ENCODE data around the gene CAMK1D.
A peak's percentile ranks its signal among the peaks of the same experiment; 100 is the strongest.
"Not testable (repeated sequence)": the region's sequence is repeated elsewhere in the genome, so short reads cannot be mapped to it uniquely, and the experiment has no call there.

The CAMK1D gene

DNA sequence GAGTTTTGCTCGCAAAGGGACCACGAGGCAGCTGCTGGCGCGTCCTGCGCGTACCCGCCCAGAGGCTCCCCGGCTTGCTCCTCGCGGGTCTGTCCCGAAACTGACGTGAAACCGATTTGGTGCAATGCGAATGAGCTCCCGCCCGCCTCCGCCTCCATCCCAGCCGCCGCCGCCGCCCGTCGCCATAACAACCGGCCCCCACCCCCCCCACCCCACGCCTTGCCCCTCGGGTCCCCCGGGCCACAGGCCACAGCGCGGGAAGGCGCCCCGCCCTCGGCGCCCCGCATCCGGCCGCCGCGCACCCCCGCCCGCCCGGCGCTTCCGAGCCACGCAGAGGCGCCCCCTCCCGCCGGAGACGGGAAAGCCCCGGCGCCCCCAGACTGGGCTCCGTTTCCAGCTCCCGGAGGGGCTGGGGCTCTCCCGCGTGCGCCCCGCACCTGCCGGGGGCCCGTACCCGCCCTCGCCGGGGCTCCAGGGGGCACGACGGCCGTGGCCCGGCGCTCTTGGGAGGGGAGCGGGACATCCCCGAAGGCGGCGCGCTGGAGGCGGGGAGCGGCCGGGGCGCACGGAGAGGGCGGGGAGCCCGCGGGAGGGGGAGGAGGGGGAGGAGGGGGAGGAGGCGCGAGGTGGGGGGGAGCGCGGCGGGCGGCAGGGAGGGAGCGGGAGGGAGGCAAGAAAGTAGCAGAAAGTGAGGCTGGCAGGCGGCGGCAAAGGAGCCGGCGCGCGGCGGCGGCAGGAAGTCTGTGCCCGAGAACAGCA lies at the start of gene CAMK1D:
CAMK1D (plus strand) TSS at position 678 of the 759 bp plus-strand sequence.
- DNase-seq: peak; percentile 80

DNA sequence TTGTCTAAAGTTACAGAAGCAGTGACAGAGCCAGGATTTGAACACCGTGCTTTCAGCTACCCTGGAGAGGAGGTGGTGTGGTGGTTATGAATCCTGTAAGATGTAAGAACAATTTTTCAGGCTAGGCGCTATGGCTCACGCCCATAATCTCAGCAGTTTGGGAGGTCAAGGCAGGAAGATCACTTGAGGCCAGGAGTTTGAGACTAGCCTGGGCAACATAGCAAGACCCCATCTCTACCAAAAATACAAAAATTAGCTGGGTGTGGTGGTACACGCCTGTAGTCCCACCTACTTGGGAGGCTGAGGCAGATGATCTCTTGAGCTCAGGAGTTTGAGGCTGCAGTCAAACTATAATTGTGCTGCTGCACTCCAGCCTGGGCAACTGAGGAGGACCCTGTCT lies 48.3 kb upstream of the CAMK1D start:
- not testable (repeated sequence) for DNase-seq

DNA sequence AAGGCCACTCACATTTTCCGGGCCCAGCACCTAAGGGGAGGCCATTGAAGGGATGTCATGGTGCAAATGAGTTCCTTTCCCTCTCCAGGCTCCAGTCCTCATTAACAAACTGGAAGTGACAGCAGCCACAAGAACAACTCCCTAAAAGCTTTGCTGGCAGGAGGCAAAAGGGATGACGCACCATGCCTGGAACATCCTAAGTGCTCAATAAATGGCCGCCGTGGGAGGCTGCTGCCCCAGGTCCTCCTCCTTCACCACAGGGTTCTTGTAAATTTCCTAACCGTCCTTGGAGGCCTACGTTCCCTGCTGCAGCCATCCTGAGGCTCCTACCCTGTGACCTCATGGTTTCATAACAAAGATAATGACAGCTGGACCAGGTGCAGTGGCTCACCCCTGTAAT lies 41.3 kb upstream of the CAMK1D start:
- no peak for DNase-seq

DNA sequence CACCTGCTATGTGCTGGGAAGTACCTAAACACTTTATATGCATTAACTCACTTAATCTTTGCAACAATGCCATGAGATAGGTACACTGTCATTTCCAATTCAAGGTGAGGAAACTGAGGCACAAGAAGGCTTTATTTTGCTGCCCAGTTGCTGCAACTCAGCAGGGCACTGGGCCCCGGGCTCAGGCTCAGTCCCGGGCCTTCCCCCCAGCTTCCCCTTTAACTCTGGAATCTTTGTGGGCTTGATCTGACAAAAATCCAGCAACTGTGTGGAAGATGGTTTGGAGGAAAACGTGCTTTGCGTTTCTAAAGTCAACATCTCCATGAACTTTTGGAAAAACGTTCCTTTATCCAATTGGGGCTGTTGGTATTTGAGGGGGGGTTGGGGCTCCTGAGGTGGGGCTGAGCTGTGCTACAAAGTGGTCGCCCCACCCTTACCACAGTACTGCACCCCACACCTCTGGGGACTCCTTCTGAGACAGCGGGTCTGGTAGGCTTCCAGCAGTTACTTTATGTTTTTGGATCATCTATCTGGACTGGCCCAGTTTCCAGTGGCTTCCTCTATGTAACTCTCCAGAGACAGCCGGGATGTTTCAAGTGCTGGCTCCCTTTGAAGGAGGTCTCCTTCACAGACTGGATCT lies 40.5 kb upstream of the CAMK1D start:
- DNase-seq: no peak

DNA sequence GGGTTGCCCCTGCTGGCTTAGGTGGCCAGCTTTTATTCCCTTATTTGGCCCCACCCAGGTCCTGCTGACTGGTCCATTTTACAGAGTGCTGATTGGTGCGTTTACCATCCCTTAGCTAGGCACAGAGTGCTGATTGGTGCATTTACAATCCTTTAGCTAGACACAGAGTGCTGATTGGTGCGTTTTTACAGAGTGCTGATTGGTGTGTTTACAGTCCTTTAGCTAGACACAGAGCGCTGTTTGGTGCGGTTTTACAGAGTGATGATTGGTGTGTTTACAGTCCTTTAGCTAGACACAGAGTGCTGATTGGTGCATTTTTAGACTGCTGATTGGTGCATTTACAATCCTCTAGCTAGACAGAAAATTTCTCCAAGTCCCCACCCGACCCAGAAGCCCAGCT lies 39.6 kb upstream of the CAMK1D start:
- not testable (repeated sequence) for DNase-seq

DNA sequence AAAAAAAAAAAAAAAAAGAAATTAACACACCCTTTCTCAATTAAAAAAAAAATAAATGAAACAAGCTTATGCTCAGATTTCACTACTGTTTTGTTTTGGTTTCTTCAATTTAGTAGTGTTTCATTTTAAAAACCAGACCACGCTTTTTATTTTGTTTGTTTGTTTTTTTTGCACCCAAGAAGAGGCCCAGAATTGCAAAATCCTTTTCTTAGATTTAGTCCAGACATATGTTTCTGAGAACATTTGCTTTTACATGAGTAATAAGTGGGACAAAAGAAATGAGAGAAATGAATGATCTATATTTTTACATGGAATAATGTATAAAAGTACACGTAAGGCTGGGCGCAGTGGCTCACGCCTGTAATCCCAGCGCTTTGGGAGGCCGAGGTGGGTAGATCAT lies 34.5 kb upstream of the CAMK1D start:
- DNase-seq: no peak

DNA sequence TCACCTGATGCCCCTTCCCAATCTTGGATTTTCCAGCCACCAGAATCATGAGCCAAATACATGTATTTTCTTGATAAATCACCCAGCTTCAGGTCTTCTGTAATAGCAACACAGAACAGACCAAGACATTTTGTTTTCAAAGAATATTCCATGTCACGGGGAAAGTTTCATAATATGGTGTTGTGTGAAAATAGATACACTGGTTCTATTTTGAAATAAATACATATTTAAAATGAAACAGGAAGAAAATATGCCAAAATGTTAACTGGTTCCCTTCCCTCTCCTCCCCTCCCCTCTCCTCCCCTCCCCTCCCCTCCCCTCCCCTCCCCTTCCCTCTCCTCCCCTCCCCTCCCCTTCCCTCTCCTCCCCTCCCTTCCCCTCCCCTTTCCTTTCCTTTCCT lies 30.3 kb upstream of the CAMK1D start:
- DNase-seq: no peak

DNA sequence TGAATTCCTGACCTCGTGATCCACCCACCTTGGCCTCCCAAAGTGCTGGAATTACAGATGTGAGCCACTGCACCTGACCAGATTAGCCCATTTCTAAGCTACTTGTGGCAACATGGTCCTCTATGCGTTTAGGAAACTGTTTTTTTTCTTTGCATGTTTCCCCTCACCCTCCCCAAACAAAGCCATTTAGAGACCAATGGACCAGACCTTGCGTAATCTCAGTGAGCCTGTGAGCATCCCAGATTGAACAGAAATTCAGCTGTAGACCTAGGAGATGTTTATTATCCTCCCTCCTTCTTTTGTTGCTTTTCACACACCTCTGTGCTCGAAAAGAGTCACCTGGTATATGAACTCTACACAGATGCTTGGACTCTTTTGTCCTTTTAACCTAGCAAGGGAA lies 28.5 kb upstream of the CAMK1D start:
- DNase-seq: no peak

DNA sequence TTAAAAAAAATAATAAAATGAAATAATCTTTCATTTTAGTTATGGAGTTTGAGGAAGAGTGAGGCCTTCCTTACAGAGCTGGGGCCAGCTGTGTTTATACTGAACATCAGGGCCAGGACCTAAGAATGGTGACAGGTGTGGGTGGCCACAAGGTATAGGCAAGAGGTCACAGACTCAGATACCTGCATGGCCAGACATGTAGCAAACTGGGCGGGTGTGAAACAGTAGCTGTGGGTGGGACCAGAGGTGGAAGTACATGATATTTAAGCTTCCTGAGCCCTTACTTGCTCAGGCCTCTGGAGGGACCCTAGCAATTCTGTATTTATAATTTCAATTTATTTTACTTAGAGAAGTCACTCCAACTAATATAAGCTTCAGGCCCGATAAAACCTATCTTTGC lies 27.7 kb upstream of the CAMK1D start:
- peak; percentile 33 for DNase-seq

DNA sequence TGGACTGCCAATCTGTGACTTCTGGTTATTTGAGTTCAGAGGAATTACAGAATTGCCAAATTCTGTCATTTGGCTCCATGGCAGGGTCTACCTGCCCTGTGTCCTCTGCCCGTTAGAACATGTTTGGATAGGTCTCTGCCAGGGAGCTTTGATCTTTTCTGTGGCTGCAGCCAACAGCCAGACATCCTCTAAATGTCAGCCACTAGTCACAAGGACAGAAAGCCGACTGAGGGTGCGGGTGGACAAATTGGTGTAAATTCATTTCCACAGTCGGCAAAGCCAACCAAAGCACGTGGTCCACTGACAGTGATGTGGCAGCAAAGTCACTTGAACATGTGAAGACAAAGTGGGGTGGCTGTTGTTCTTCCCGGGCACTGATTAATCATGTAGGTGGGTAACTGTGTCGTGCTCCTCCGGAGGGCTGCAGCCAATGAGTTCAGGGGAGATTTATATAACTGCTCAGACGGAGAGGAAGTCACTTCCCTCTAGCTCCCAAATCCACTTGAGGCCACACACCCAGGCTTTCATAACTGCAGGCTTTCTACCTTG lies 26.7 kb upstream of the CAMK1D start:
- no peak for DNase-seq

DNA sequence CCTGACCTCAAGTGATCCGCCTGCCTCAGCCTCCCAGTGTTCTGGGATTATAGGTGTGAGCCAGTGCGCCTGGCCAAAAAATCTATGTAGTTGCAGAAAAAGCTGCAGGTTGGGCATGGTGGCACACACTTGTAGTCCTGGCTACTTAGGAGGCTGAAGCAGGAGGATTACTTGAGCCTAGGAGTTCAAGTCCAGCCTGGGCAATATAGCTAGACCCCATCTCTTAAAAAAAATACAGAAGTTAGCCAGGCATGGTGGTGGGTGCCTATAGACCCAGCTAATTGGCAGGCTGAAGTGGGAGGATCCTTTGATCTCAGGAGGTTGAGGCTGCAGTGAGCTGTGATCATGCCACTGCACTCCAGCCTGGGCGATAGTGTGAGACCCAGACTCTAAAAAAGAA lies 24.8 kb upstream of the CAMK1D start:
- no peak for DNase-seq

DNA sequence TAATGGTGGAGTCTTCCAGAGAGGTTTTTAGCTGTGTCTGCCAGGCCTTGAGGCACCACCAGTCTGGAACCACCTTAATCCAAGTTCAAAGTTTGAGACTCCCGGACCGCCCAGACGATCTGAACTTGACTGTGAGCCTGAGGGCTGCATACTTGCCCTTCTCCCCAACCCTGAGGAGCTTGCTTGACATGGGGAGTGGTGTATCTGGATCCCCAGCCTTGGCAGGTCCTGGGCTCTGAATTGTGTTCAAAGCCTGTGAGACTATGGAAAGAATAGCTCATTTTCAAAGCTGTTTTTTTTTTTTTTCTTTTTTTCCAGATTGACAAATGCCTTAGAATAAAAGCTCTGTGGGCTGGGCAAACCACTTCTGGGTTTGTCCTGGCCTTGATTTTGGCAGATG lies 22.3 kb upstream of the CAMK1D start:
- no peak for DNase-seq

DNA sequence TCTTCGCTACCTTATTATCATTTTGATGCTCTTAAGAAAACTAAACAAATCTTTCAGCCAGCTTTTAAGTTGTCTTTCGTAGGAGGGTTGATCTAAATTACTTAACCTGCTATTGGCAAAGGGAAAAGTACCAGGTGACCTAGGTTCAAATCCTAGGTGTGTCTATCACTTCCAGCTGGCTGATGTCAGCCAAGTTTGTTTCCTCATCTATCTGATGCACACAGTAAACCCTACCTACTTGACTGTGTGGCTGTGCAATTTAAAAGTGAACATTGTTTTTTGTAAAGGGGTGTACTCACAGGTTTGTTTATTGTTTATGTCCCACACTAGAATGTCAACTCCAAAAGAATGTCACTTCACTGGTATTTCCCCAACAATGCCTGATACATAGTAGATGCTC lies 21.9 kb upstream of the CAMK1D start:
- DNase-seq: no peak

DNA sequence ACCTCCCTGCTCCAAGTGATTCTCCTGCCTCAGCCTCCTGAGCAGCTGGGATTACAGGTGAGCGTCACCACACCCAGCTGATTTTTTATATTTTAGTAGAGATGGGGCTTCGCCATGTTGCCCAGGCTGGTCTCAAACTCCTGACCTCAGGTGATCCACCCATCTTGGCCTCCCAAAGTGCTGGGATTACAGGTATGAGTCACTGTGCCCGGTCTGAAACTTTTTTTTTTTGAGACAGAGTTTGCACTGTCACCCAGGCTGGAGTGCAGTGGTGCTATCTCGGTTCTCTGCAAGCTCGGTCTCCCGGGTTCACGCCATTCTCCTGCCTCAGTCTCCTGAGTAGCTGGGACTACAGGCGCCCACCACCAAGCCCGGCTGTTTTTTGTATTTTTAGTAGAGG lies 21.0 kb upstream of the CAMK1D start:
- DNase-seq: not testable (repeated sequence)

DNA sequence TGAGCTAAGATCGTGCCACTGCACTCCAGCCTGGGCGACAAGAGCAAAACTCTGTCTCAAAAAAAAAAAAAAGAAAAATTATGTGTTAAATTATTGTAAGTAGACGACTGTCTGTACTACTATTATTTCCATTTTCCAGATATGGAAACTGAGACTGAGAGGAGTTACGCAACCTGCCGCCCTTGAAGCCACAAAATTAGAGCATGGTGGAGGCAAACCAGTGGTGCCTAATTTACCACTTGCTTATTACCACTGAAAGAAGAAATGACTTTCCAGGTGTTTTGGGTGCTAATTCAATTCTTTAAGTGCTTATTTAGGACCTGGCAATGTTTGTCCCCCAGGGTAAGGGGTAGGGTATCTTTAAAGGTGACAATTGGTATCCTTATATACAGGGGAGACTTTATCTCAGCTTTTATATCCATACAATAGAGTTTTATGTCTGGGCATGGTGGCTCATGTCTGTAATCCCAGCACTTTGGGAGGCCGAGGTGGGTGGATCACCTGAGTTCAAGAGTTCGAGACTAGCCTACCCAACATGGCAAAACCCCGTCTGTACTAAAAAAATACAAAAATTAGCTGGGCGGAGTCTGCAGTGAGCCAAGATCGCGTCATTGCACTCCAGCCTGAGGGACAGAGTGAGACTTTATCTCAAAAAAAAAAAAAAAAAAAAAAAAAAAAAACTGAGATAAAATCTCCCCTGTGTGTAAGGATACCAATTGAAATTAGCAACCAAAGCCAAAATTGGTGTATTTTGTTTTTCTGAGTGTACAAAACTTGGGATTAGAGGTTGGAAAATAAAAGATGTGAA lies 16.6 kb upstream of the CAMK1D start:
- no peak for DNase-seq

DNA sequence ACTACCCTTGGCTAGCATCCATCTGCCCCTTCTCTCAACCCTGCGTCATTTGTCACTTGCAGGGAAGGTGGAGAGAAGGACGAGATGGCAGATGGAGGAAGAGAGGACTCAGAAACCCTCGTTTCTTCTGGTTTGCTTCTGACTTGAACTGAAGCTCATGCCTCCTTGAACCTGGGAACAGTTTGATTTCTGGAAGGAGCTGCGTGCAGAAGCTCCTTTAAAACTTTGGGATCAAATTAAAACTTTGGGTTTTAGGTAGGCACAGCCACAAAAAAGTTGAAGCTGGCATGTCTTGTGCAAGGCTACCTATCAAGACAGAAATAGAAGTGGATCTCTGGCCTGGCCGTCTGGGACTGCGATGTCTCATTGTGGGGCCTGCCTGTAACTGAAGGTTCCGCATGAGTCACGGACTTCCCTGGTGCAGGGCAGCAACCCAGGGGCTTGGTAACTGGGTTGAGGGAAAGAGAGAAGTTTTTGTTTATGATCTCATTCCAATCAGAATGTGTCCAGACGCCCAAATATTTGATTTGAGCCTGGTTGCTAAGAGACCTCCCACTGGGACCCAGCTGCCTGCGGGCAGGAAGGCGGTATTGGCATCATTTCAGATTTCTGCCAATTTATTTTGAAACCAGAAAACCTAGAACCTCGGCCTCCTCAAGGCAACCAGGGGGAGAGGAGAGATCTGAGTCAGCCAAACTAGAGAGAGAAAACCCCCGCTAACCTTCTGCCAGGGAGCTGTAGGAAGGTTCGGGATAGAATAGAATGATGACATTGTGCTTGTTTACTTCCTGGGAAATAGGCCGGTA lies 15.8 kb upstream of the CAMK1D start:
- no peak for DNase-seq

DNA sequence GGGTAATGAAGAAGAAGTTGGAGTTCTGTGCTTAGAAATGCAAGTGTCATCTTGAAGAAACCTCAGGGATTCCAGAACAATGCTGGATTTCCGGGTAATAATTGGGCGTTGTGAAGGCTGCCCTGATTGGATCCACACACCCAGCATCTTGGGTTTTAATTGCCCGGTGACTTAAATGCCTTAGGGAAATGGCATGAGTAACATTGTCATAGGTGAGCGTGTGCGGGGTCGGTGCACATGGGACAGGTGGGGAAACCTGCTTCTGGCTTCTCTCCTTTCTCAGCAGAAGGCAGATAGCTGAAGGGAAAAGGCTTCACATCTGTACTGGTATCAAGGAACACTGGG lies 15.2 kb upstream of the CAMK1D start:
- DNase-seq: no peak

DNA sequence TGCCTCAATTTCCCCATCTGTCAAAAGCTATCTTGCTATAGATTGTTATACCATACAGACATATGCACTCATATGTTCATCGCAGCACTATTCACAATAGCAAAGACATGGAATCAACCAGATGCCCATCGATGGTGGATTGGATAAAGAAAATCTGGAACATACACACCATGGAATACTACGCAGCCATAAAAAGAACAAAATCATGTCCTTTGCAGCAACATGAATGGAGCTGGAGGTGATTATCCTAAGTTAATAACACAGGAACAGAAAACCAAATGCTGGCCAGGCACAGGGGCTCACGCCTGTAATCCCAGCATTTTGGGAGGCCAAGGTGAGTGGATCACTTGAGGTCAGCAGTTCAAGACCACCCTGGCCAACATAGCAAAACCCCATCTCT lies 14.2 kb upstream of the CAMK1D start:
- DNase-seq: not testable (repeated sequence)

DNA sequence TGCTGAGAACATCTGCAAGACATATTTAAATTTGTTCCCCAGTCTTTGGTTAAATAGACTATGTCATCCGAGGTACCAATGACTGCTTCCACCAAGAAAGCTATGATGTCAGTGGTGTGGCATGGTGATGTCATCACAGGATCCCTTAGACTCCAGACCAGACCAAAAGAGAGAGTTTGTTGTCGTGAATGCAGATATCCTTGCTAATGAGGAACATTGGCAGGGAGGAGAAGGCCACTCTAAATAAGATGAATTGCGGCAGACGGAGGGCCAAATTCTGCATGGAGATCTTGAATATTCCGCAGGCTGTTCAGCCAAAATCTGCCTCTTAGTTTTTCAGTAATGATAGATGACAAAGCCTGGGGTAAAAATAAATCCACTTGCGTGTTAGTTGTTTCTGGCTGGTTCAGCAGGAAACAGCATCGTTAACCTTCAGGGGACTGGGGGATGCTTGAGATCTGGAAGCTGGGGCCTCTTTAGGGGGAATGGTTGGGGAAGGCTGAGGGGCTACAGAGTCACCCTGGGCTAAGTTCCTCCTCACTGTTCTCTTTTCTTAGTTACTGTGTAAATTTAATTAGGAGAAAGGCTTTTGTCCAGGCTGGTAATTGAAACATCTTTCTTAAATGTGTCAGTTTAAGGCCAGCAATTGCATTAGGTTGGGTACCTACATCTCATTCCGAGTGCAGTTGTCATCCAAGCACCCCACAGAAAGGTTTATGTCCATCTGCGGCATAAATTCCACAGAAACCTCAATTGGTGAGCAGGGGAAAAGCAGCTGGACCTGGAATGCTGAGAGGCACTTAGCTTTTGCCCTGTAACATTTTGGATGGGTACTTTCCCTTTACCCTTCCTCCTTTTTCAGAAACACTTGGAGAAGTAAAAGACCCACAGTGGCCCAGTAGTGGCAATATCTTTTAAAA lies 11.6 kb upstream of the CAMK1D start:
- no peak for DNase-seq

DNA sequence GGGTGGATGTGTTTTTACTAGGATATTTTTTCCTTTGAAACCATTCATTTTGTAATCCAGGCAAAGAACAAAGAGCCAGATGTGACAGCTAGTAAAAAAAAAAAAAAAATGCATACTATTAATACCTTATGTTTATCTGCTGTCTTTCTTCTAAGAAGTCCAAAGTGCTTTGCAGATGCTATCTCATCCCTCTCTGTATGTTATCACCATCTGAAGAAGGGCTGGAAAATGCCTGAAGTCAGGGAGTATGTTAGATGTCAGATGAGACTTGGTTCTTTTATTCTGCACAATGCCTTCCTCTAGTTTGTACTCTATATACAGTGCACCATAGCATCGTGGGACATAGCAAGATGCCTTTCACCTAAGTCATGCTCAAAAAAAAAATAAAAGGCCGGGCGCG lies 10.4 kb upstream of the CAMK1D start:
- DNase-seq: no peak

DNA sequence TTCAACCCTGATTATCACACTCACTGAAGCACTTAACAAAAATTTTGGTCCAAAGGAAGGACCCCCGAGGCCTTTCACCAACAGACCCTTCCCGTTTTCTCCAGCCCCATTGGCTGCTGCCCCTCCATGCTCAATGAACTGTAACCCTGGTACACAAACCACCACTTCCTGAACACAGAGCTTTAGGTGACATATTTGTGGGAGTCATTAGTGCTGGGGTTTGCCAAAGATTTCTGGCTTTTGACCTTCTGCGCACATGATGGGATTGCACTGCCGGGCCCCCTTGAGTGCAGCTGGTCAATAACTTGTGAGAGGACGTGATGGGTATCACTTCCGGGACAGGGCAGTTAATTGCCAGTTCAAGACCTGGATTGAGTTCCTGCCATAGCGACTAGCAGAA lies 9.0 kb upstream of the CAMK1D start:
- no peak for DNase-seq

DNA sequence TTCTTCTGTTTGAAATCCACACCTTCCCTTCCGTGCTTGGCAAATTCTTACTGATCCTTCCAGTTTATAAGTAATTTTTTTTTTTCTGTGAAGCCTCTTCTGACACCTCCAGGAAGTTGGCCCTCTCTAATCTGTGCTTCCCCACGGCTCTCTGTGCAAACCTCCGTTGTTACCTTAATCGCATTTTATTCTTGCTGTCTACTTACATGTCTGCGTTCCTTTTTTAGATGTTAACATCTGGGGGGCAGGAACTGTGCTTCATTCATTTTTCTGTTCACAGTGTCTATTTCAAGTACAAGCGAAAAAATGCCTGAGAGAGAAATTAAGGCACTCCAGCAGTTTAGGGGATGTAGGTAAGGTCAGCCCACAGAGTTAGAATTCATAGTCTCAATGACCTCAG lies 8.4 kb upstream of the CAMK1D start:
- DNase-seq: no peak

Data from NCI-H510A treated with DMSO at 0.1 percent for 48 hours (cell line).